Measurements from ENCODE around the gene SLC32A1. TPM values are rescaled to one million over a fixed set of nuclear protein-coding genes. Genes with fewer than 3 reads are reported as not detected.

The SLC32A1 gene
- total RNA-seq, 1 donor from 2014 or later: not detected

GRCh38 chr20:38715646-38716045 lies 8.6 kb upstream of the SLC32A1 start:
- H3K9me3 Mint-ChIP-seq (ENCODE audit: low read depth): no peaks in the 10 kb centered on the region
- no peak overlapping the region for H3K27ac Mint-ChIP-seq (ENCODE audit: unreplicated experiment)
- peaks cover 72% of the 10 kb centered on the region for H3K27me3 Mint-ChIP-seq (ENCODE audit: low read depth)
- H3K4me3 Mint-ChIP-seq (ENCODE audit: unreplicated experiment): no peak overlapping the region
- no peaks in the 10 kb centered on the region for H3K4me1 Mint-ChIP-seq (ENCODE audit: low read depth)
- DNase-seq (ENCODE audit: low spot score): no peak
- no peaks in the 10 kb centered on the region for H3K36me3 Mint-ChIP-seq (ENCODE audit: low read depth)
- TF ChIP-seq CTCF (IDR thresholded peaks at IDR 0.05): no peak

GRCh38 chr20:38722683-38723016 lies 1.6 kb upstream of the SLC32A1 start:
- H3K9me3 Mint-ChIP-seq (ENCODE audit: low read depth): no peaks in the 10 kb centered on the region
- H3K36me3 Mint-ChIP-seq (ENCODE audit: low read depth): peaks cover 9% of the 10 kb centered on the region
- H3K4me1 Mint-ChIP-seq (ENCODE audit: low read depth): peaks cover 10% of the 10 kb centered on the region
- H3K4me3 Mint-ChIP-seq (ENCODE audit: unreplicated experiment): no peak overlapping the region
- H3K27ac Mint-ChIP-seq (ENCODE audit: unreplicated experiment): no peak overlapping the region
- DNase-seq (ENCODE audit: low spot score): peak; percentile 50
- no peak for TF ChIP-seq CTCF (IDR thresholded peaks at IDR 0.05)
- H3K27me3 Mint-ChIP-seq (ENCODE audit: low read depth): peaks cover 85% of the 10 kb centered on the region

GRCh38 chr20:38723017-38723847 lies 1.1 kb upstream of the SLC32A1 start:
- TF ChIP-seq CTCF (IDR thresholded peaks at IDR 0.05): no peak
- peaks cover 85% of the 10 kb centered on the region for H3K27me3 Mint-ChIP-seq (ENCODE audit: low read depth)
- peaks cover 11% of the 10 kb centered on the region for H3K36me3 Mint-ChIP-seq (ENCODE audit: low read depth)
- H3K4me3 Mint-ChIP-seq (ENCODE audit: unreplicated experiment): no peak overlapping the region
- peaks cover 14% of the 10 kb centered on the region for H3K4me1 Mint-ChIP-seq (ENCODE audit: low read depth)
- no peak overlapping the region for H3K27ac Mint-ChIP-seq (ENCODE audit: unreplicated experiment)
- H3K9me3 Mint-ChIP-seq (ENCODE audit: low read depth): no peaks in the 10 kb centered on the region
- DNase-seq (ENCODE audit: low spot score): peak; percentile 54

- peaks cover 13% of the 10 kb centered on the region for H3K36me3 Mint-ChIP-seq (ENCODE audit: low read depth)
- H3K4me1 Mint-ChIP-seq (ENCODE audit: low read depth): peaks cover 21% of the 10 kb centered on the region
- DNase-seq (ENCODE audit: low spot score): no peak
- H3K4me3 Mint-ChIP-seq (ENCODE audit: unreplicated experiment): no peak overlapping the region
- peaks cover 85% of the 10 kb centered on the region for H3K27me3 Mint-ChIP-seq (ENCODE audit: low read depth)
- no peak for TF ChIP-seq CTCF (IDR thresholded peaks at IDR 0.05)
- no peak overlapping the region for H3K27ac Mint-ChIP-seq (ENCODE audit: unreplicated experiment)
- no peaks in the 10 kb centered on the region for H3K9me3 Mint-ChIP-seq (ENCODE audit: low read depth)
Observed at GRCh38 chr20:38724626-38725147, 401 bp downstream of the SLC32A1 start.

GRCh38 chr20:38725148-38725901 lies 1.0 kb downstream of the SLC32A1 start:
- H3K36me3 Mint-ChIP-seq (ENCODE audit: low read depth): peaks cover 13% of the 10 kb centered on the region
- peaks cover 90% of the 10 kb centered on the region for H3K27me3 Mint-ChIP-seq (ENCODE audit: low read depth)
- no peaks in the 10 kb centered on the region for H3K9me3 Mint-ChIP-seq (ENCODE audit: low read depth)
- H3K27ac Mint-ChIP-seq (ENCODE audit: unreplicated experiment): no peak overlapping the region
- no peak for TF ChIP-seq CTCF (IDR thresholded peaks at IDR 0.05)
- DNase-seq (ENCODE audit: low spot score): no peak
- H3K4me1 Mint-ChIP-seq (ENCODE audit: low read depth): peaks cover 24% of the 10 kb centered on the region
- no peak overlapping the region for H3K4me3 Mint-ChIP-seq (ENCODE audit: unreplicated experiment)

Measured in chondrocyte (in vitro differentiated cells).